HG03280 (cell line): ENCODE measurements around the gene MACROD2.
"Not testable (repeated sequence)": the region's sequence is repeated elsewhere in the genome, so short reads cannot be mapped to it uniquely, and the experiment has no call there.

ENCODE experiments used
- ATAC-seq: cut with Tn5 transposase; IDR thresholded peaks from one replicate; pipeline ENCODE4 v1.9.1; 2021; ENCODE audit warnings: mild to moderate bottlenecking, moderate library complexity; ENCODE audit not compliant: unreplicated experiment

MACROD2 gene

GRCh38 chr20:14925300-14925699, 930.0 kb downstream of the MACROD2 start:
- ATAC-seq = no peak

GRCh38 chr20:14926436-14926835, 931.1 kb downstream of the MACROD2 start:
- ATAC-seq = not testable (repeated sequence)

GRCh38 chr20:14928083-14928482, 932.8 kb downstream of the MACROD2 start:
- ATAC-seq = no peak

GRCh38 chr20:14929388-14929787, 934.1 kb downstream of the MACROD2 start:
- ATAC-seq = no peak

GRCh38 chr20:14932040-14932439, 936.7 kb downstream of the MACROD2 start:
- no peak for ATAC-seq

- no peak for ATAC-seq
These were observed 940.0 kb downstream of the MACROD2 start for GRCh38 chr20:14935285-14935684.

GRCh38 chr20:14937021-14937420, 941.7 kb downstream of the MACROD2 start:
- ATAC-seq = no peak

GRCh38 chr20:14937846-14938245, 942.5 kb downstream of the MACROD2 start:
- ATAC-seq = no peak

- no peak for ATAC-seq
These were observed 952.2 kb downstream of the MACROD2 start for GRCh38 chr20:14947536-14947935.

GRCh38 chr20:14947946-14948345, 952.6 kb downstream of the MACROD2 start:
- no peak for ATAC-seq

GRCh38 chr20:14948416-14948815, 953.1 kb downstream of the MACROD2 start:
- ATAC-seq = no peak

GRCh38 chr20:14950633-14951032, 955.3 kb downstream of the MACROD2 start:
- no peak for ATAC-seq

- no peak for ATAC-seq
These were observed 955.8 kb downstream of the MACROD2 start for GRCh38 chr20:14951105-14951504.

GRCh38 chr20:14951707-14952418, 956.5 kb downstream of the MACROD2 start:
- no peak for ATAC-seq

GRCh38 chr20:14953736-14954135, 958.4 kb downstream of the MACROD2 start:
- no peak for ATAC-seq

GRCh38 chr20:14955399-14955798, 960.1 kb downstream of the MACROD2 start:
- no peak for ATAC-seq

GRCh38 chr20:14956026-14956425, 960.7 kb downstream of the MACROD2 start:
- ATAC-seq = no peak

GRCh38 chr20:14956538-14956937, 961.2 kb downstream of the MACROD2 start:
- ATAC-seq = no peak

- ATAC-seq = no peak
These were observed 962.1 kb downstream of the MACROD2 start for GRCh38 chr20:14957402-14957801.

GRCh38 chr20:14958626-14959025, 963.3 kb downstream of the MACROD2 start:
- ATAC-seq = no peak

- no peak for ATAC-seq
These were observed 964.5 kb downstream of the MACROD2 start for GRCh38 chr20:14959506-14960475.

GRCh38 chr20:14960831-14961230, 965.5 kb downstream of the MACROD2 start:
- no peak for ATAC-seq
